Chondrocyte (in vitro differentiated cells): Measurements from ENCODE around the gene SLC17A8. TPM values are rescaled to one million over a fixed set of nuclear protein-coding genes. Genes with fewer than 3 reads are reported as not detected.

ENCODE experiments used
- DNase-seq: peaks from one replicate; pipeline ENCODE4 v3.0.0; 2021; ENCODE audit warnings: mixed read lengths, low spot score
- H3K27ac Mint-ChIP-seq: one replicate; pipeline ENCODE4 v1.8.0; 2021; ENCODE audit warnings: mild to moderate bottlenecking, moderate library complexity, mixed read lengths; ENCODE audit not compliant: unreplicated experiment
- H3K27me3 Mint-ChIP-seq: 2 replicates; pipeline ENCODE4 v1.8.0; 2021; ENCODE audit warnings: low read depth, mixed read lengths
- H3K36me3 Mint-ChIP-seq: 2 replicates; pipeline ENCODE4 v1.8.0; 2021; ENCODE audit warnings: low read depth, mixed read lengths
- H3K4me1 Mint-ChIP-seq: 2 replicates; pipeline ENCODE4 v1.8.0; 2021; ENCODE audit warnings: low read depth, mild to moderate bottlenecking, mixed read lengths
- H3K4me3 Mint-ChIP-seq: one replicate; pipeline ENCODE4 v1.8.0; 2021; ENCODE audit warnings: mild to moderate bottlenecking, moderate library complexity, mixed read lengths; ENCODE audit not compliant: unreplicated experiment
- H3K9me3 Mint-ChIP-seq: 2 replicates; pipeline ENCODE4 v1.8.0; 2021; ENCODE audit warnings: low read depth, mixed read lengths
- total RNA-seq: library from RNA; stranded (reverse); gene quantifications from 3 replicates; pipeline ENCODE4 v1.2.1, GENCODE V29; 2021
- TF ChIP-seq, protein P1 (sequence below): fragments of 200-600 bp; sonication (generic); IDR thresholded peaks from 2 replicates; pipeline ENCODE4 v1.5.0; 2021; ENCODE audit warnings: antibody characterized with exemption, mild to moderate bottlenecking, moderate library complexity

The SLC17A8 gene
- total RNA-seq, 1 donor from 2014 or later = not detected

DNA sequence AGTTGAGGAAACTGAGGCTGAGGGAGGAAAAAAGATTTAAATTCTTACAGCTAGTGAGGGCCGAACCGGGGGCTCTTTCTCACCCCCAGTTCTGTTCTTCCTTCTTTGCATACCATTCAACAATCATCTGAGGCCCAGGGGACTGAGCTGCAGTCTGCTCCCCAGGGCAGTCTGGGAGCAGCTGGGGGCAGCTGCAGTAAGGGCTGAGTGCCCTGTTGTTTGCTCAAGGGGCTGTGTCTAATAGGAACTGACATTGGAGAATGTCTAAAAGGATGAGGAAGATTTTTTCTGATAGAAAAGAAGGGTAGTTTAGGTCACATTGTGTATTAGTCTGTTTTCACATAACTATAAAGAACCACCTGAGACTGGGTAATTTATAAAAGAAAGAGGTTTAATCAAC is 42.2 kb downstream of the SLC17A8 start:
- TF ChIP-seq, protein P1, sequence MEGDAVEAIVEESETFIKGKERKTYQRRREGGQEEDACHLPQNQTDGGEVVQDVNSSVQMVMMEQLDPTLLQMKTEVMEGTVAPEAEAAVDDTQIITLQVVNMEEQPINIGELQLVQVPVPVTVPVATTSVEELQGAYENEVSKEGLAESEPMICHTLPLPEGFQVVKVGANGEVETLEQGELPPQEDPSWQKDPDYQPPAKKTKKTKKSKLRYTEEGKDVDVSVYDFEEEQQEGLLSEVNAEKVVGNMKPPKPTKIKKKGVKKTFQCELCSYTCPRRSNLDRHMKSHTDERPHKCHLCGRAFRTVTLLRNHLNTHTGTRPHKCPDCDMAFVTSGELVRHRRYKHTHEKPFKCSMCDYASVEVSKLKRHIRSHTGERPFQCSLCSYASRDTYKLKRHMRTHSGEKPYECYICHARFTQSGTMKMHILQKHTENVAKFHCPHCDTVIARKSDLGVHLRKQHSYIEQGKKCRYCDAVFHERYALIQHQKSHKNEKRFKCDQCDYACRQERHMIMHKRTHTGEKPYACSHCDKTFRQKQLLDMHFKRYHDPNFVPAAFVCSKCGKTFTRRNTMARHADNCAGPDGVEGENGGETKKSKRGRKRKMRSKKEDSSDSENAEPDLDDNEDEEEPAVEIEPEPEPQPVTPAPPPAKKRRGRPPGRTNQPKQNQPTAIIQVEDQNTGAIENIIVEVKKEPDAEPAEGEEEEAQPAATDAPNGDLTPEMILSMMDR = no peak
- no peak for DNase-seq
- no peak overlapping the region for H3K4me3 Mint-ChIP-seq
- H3K36me3 Mint-ChIP-seq = no peaks in the 10 kb centered on the region
- peaks cover 5% of the 10 kb centered on the region for H3K9me3 Mint-ChIP-seq
- no peak overlapping the region for H3K27ac Mint-ChIP-seq
- H3K27me3 Mint-ChIP-seq = no peaks in the 10 kb centered on the region
- peaks cover 18% of the 10 kb centered on the region for H3K4me1 Mint-ChIP-seq

GRCh38 chr12:100401660-100402059 is 44.8 kb downstream of the SLC17A8 start:
- peaks cover 8% of the 10 kb centered on the region for H3K9me3 Mint-ChIP-seq
- TF ChIP-seq, protein P1 = no peak
- no peak overlapping the region for H3K4me3 Mint-ChIP-seq
- H3K4me1 Mint-ChIP-seq = peaks cover 18% of the 10 kb centered on the region
- DNase-seq = no peak
- H3K36me3 Mint-ChIP-seq = no peaks in the 10 kb centered on the region
- H3K27me3 Mint-ChIP-seq = peaks cover under 1% of the 10 kb centered on the region
- H3K27ac Mint-ChIP-seq = no peak overlapping the region

DNA sequence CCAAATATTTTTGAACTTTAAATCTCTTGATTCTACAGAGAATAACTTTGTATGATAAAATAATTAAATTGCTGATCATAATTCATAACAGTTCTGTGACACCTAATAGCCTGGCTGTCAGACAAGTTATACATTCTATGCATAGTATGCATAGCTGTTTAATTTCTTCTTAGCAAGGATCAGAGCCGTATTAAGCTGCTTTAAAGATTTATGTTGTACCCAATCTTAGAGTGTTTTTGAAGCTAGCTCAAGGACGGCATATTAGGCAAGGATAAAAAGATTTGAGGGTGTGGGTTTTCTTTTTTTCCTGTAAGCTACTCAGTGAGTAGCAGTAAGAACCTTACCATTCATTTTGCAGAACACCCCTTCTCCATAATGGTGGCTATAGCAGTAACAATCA is 45.9 kb downstream of the SLC17A8 start:
- Mint-ChIP-seq H3K36me3 (no peaks in the 10 kb centered on the region), H3K4me1 (peaks cover 18% of the 10 kb centered on the region), H3K4me3 (no peak overlapping the region), H3K27ac (no peak overlapping the region), H3K27me3 (peaks cover 1% of the 10 kb centered on the region), H3K9me3 (peaks cover 8% of the 10 kb centered on the region)
- TF ChIP-seq, protein P1 = no peak
- no peak for DNase-seq

- Mint-ChIP-seq H3K27me3 (peaks cover 1% of the 10 kb centered on the region), H3K4me3 (no peak overlapping the region), H3K4me1 (peaks cover 18% of the 10 kb centered on the region), H3K27ac (no peak overlapping the region), H3K9me3 (peaks cover 3% of the 10 kb centered on the region), H3K36me3 (no peaks in the 10 kb centered on the region)
- TF ChIP-seq, protein P1 = no peak
- DNase-seq = no peak
These were observed 46.6 kb downstream of the SLC17A8 start for GRCh38 chr12:100403446-100403845.

DNA sequence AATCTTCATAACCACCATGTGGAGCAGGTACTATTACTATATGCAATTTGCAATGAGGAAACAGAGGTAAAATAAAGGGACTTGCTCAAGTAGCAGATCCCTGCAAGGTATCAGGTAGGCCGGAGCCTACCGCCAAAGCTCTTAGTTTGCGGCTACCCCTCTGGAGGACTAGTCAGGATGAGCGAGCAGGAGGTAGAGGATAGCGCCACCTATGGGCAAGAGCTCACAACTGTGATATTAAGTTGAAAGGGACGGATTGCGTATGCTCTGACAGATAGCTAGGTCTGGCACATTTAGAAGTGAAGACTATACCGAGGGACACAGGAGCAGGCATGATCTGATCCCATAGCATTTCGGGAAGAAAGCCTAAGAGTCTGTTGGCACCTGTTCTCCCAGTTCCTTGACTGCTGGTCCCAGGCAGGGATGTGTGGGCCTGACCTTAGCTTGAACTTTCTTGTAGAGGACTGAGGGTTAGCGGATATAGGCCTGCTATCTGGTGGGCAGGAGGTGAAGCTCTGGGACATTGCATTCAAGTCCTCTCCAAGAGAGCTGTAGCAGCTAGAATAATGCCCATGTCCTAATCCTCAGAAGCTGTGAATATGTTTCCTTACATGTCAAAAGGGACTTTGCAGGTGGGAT is 48.0 kb downstream of the SLC17A8 start:
- TF ChIP-seq, protein P1 = peak; percentile 73
- Mint-ChIP-seq H3K9me3 (peaks cover 3% of the 10 kb centered on the region), H3K36me3 (no peaks in the 10 kb centered on the region), H3K4me3 (no peak overlapping the region), H3K27ac (no peak overlapping the region), H3K4me1 (peaks cover 16% of the 10 kb centered on the region), H3K27me3 (peaks cover 7% of the 10 kb centered on the region)
- DNase-seq = no peak
